ENCODE measurements around the gene CLIC6.

CLIC6 gene

GRCh38 chr21:34653522-34653921 lies 15.3 kb upstream of the CLIC6 start:
- no peak overlapping the region for H3K4me2 ChIP-seq (ENCODE audit: low read length, poor library complexity, severe bottlenecking)
- no peak overlapping the region for H3K18ac ChIP-seq (ENCODE audit: low read depth in 1 of 2, low read length in 2 of 2)
- H2BK12ac ChIP-seq (ENCODE audit: low read length in 2 of 2), result no peak overlapping the region
- no peak overlapping the region for H2AK5ac ChIP-seq (ENCODE audit: low read length, severe bottlenecking)
- peaks cover 28 to 68% of the 10 kb centered on the region in 2 experiments for H3K27me3 ChIP-seq (ENCODE audit: control insufficient read depth in 1 of 2, insufficient read depth in 1 of 2, low read length in 2 of 2)
- H3K9ac ChIP-seq (ENCODE audit: low read length), result no peak overlapping the region
- no peak overlapping the region for H2AFZ ChIP-seq (ENCODE audit: low read depth, low read length)
- H3K4me3 ChIP-seq (ENCODE audit: insufficient read depth in 1 of 2, low read depth in 1 of 2, low read length in 2 of 2), result no peak overlapping the region
- H3K36me3 ChIP-seq (ENCODE audit: control insufficient read depth in 1 of 2, insufficient read depth in 2 of 2, low read depth in 1 of 2, low read length in 2 of 2), result no peaks in the 10 kb centered on the region
- no peak overlapping the region for H4K8ac ChIP-seq (ENCODE audit: low read length)
- H3K27ac ChIP-seq (ENCODE audit: low read length, poor library complexity, severe bottlenecking), result no peak overlapping the region
- no peak overlapping the region for H3K23ac ChIP-seq (ENCODE audit: low read length in 2 of 2)
- H3K9me3 ChIP-seq (ENCODE audit: control insufficient read depth, low read length), result peaks cover 19% of the 10 kb centered on the region
- H3K79me1 ChIP-seq (replicated peaks; ENCODE audit: low read length, poor library complexity, severe bottlenecking), result no peaks in the 10 kb centered on the region
- no peak overlapping the region for H2BK15ac ChIP-seq (ENCODE audit: low read depth, poor library complexity, severe bottlenecking)
- H2BK120ac ChIP-seq (ENCODE audit: low read depth, low read length), result no peak overlapping the region
- no peak overlapping the region for H3K14ac ChIP-seq (ENCODE audit: low read length in 2 of 2)
- H3K4me1 ChIP-seq (ENCODE audit: control insufficient read depth, insufficient read depth, low read depth, low read length), result no peaks in the 10 kb centered on the region
- no peak overlapping the region for H4K91ac ChIP-seq (ENCODE audit: low read length)
- H3K4ac ChIP-seq (ENCODE audit: low read depth in 1 of 2, low read length in 2 of 2), result no peak overlapping the region
- no peak for DNase-seq
- no peak overlapping the region for H2BK5ac ChIP-seq (ENCODE audit: low read depth, low read length, poor library complexity, severe bottlenecking)
- 84% methylated on average over 6 of the region's 6 CpGs for WGBS

DNA sequence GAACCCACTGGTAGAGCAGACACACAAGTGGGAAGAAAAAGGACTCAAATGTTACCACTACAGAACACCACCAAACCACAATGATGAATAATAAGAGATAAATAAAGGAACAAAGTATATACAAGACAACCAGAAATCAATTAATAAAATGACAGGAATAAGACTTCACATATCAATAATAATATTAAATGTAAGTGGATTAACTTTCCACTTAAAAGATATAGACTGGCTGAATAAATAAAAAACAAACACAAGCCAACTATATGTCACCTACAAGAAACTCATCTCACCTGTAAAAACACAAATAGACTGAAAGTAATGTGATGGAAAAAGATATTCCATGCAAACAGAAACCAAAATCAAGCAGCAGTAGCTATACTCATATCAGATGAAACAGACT lies 6.9 kb upstream of the CLIC6 start:
- H3K27ac ChIP-seq (ENCODE audit: low read length, poor library complexity, severe bottlenecking), result no peak overlapping the region
- H3K4ac ChIP-seq (ENCODE audit: low read depth in 1 of 2, low read length in 2 of 2), result no peak overlapping the region
- H2BK120ac ChIP-seq (ENCODE audit: low read depth, low read length), result no peak overlapping the region
- H3K4me1 ChIP-seq (ENCODE audit: control insufficient read depth, insufficient read depth, low read depth, low read length), result no peaks in the 10 kb centered on the region
- H2BK12ac ChIP-seq (ENCODE audit: low read length in 2 of 2), result no peak overlapping the region
- no peak overlapping the region for H3K14ac ChIP-seq (ENCODE audit: low read length in 2 of 2)
- H4K91ac ChIP-seq (ENCODE audit: low read length), result no peak overlapping the region
- H3K18ac ChIP-seq (ENCODE audit: low read depth in 1 of 2, low read length in 2 of 2), result no peak overlapping the region
- H2AK5ac ChIP-seq (ENCODE audit: low read length, severe bottlenecking), result no peak overlapping the region
- no peak overlapping the region for H4K8ac ChIP-seq (ENCODE audit: low read length)
- H3K36me3 ChIP-seq (ENCODE audit: control insufficient read depth in 1 of 2, insufficient read depth in 2 of 2, low read depth in 1 of 2, low read length in 2 of 2), result no peaks in the 10 kb centered on the region
- no peak overlapping the region for H3K4me2 ChIP-seq (ENCODE audit: low read length, poor library complexity, severe bottlenecking)
- no peak overlapping the region for H3K9ac ChIP-seq (ENCODE audit: low read length)
- peaks cover 44% of the 10 kb centered on the region for H3K9me3 ChIP-seq (ENCODE audit: control insufficient read depth, low read length)
- no peaks in the 10 kb centered on the region for H3K79me1 ChIP-seq (replicated peaks; ENCODE audit: low read length, poor library complexity, severe bottlenecking)
- H3K23ac ChIP-seq (ENCODE audit: low read length in 2 of 2), result no peak overlapping the region
- no peak overlapping the region for H2BK15ac ChIP-seq (ENCODE audit: low read depth, poor library complexity, severe bottlenecking)
- H2BK5ac ChIP-seq (ENCODE audit: low read depth, low read length, poor library complexity, severe bottlenecking), result no peak overlapping the region
- peaks cover 45 to 53% of the 10 kb centered on the region in 2 experiments for H3K27me3 ChIP-seq (ENCODE audit: control insufficient read depth in 1 of 2, insufficient read depth in 1 of 2, low read length in 2 of 2)
- no peak overlapping the region for H2AFZ ChIP-seq (ENCODE audit: low read depth, low read length)
- DNase-seq, result no peak
- no peak overlapping the region for H3K4me3 ChIP-seq (ENCODE audit: insufficient read depth in 1 of 2, low read depth in 1 of 2, low read length in 2 of 2)

DNA sequence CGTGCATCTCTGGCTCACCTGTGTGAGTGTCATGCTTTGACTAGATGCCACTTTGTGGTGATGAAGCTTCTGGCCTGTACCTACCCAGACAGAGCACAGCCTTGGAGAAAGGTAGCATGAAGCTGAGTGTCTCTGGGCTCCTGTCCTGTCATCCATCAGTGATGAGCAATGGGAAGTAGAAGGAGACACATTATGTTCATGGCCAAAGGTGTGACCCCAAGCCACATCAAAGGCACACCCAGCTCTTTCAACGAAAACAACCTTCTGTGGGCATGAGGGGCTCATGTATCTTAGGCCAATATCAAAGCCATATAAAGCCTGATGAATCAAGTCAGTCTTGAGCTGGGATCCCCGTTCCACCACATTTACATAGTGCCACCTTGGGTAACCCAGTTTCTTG lies 1.0 kb upstream of the CLIC6 start:
- Histone ChIP-seq H3K4ac (ENCODE audit: low read depth in 1 of 2, low read length in 2 of 2) (no peak overlapping the region), H4K91ac (ENCODE audit: low read length) (no peak overlapping the region), H3K4me3 (ENCODE audit: insufficient read depth in 1 of 2, low read depth in 1 of 2, low read length in 2 of 2) (no peak overlapping the region), H3K79me1 (replicated peaks; ENCODE audit: low read length, poor library complexity, severe bottlenecking) (no peaks in the 10 kb centered on the region), H3K4me2 (ENCODE audit: low read length, poor library complexity, severe bottlenecking) (no peak overlapping the region), H3K27me3 (ENCODE audit: control insufficient read depth in 1 of 2, insufficient read depth in 1 of 2, low read length in 2 of 2) (peaks cover 66 to 69% of the 10 kb centered on the region in 2 experiments), H3K23ac (ENCODE audit: low read length in 2 of 2) (no peak overlapping the region), H2AFZ (ENCODE audit: low read depth, low read length) (no peak overlapping the region), H3K18ac (ENCODE audit: low read depth in 1 of 2, low read length in 2 of 2) (no peak overlapping the region), H3K4me1 (ENCODE audit: control insufficient read depth, insufficient read depth, low read depth, low read length) (peaks cover 18% of the 10 kb centered on the region), H3K14ac (ENCODE audit: low read length in 2 of 2) (no peak overlapping the region), H2BK120ac (ENCODE audit: low read depth, low read length) (no peak overlapping the region), H2BK12ac (ENCODE audit: low read length in 2 of 2) (no peak overlapping the region), H3K27ac (ENCODE audit: low read length, poor library complexity, severe bottlenecking) (no peak overlapping the region), H3K9me3 (ENCODE audit: control insufficient read depth, low read length) (peaks cover 5% of the 10 kb centered on the region), H2BK15ac (ENCODE audit: low read depth, poor library complexity, severe bottlenecking) (no peak overlapping the region), H3K9ac (ENCODE audit: low read length) (no peak overlapping the region), H4K8ac (ENCODE audit: low read length) (no peak overlapping the region), H2BK5ac (ENCODE audit: low read depth, low read length, poor library complexity, severe bottlenecking) (no peak overlapping the region), H2AK5ac (ENCODE audit: low read length, severe bottlenecking) (no peak overlapping the region), H3K36me3 (ENCODE audit: control insufficient read depth in 1 of 2, insufficient read depth in 2 of 2, low read depth in 1 of 2, low read length in 2 of 2) (no peaks in the 10 kb centered on the region)
- 89% methylated on average over 3 of the region's 3 CpGs for WGBS
- DNase-seq, result no peak

DNA sequence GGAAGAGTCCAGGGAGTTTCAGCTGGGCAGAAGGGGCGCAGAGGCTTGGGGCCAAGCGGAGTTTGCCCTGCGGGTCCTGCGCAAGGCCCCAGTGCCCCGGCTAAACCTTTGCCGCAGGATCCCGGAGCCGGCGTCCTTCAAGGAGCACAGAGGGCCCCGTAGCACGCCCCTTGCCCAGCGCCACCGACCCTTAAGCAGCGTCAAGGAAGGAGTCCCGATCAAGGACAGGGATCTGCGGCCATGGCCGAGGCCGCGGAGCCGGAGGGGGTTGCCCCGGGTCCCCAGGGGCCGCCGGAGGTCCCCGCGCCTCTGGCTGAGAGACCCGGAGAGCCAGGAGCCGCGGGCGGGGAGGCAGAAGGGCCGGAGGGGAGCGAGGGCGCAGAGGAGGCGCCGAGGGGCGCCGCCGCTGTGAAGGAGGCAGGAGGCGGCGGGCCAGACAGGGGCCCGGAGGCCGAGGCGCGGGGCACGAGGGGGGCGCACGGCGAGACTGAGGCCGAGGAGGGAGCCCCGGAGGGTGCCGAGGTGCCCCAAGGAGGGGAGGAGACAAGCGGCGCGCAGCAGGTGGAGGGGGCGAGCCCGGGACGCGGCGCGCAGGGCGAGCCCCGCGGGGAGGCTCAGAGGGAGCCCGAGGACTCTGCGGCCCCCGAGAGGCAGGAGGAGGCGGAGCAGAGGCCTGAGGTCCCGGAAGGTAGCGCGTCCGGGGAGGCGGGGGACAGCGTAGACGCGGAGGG lies 520 bp downstream of the CLIC6 start:
- no peak for DNase-seq
- Histone ChIP-seq H3K27me3 (ENCODE audit: control insufficient read depth in 1 of 2, insufficient read depth in 1 of 2, low read length in 2 of 2) (peaks cover 61 to 70% of the 10 kb centered on the region in 2 experiments), H3K4me2 (ENCODE audit: low read length, poor library complexity, severe bottlenecking) (peak overlapping the region; percentile 79), H3K23ac (ENCODE audit: low read length in 2 of 2) (no peak overlapping the region), H3K79me1 (replicated peaks; ENCODE audit: low read length, poor library complexity, severe bottlenecking) (no peaks in the 10 kb centered on the region), H2BK12ac (ENCODE audit: low read length in 2 of 2) (no peak overlapping the region), H3K18ac (ENCODE audit: low read depth in 1 of 2, low read length in 2 of 2) (no peak overlapping the region), H2BK15ac (ENCODE audit: low read depth, poor library complexity, severe bottlenecking) (no peak overlapping the region), H2BK120ac (ENCODE audit: low read depth, low read length) (no peak overlapping the region), H2AK5ac (ENCODE audit: low read length, severe bottlenecking) (no peak overlapping the region), H3K4me1 (ENCODE audit: control insufficient read depth, insufficient read depth, low read depth, low read length) (peaks cover 18% of the 10 kb centered on the region), H3K14ac (ENCODE audit: low read length in 2 of 2) (no peak overlapping the region), H3K4ac (ENCODE audit: low read depth in 1 of 2, low read length in 2 of 2) (no peak overlapping the region), H3K9me3 (ENCODE audit: control insufficient read depth, low read length) (no peaks in the 10 kb centered on the region), H2AFZ (ENCODE audit: low read depth, low read length) (no peak overlapping the region), H4K91ac (ENCODE audit: low read length) (no peak overlapping the region), H2BK5ac (ENCODE audit: low read depth, low read length, poor library complexity, severe bottlenecking) (no peak overlapping the region), H3K9ac (ENCODE audit: low read length) (no peak overlapping the region), H3K36me3 (ENCODE audit: control insufficient read depth in 1 of 2, insufficient read depth in 2 of 2, low read depth in 1 of 2, low read length in 2 of 2) (no peaks in the 10 kb centered on the region), H3K4me3 (ENCODE audit: insufficient read depth in 1 of 2, low read depth in 1 of 2, low read length in 2 of 2) (peak overlapping the region; percentile 38 to 60), H3K27ac (ENCODE audit: low read length, poor library complexity, severe bottlenecking) (no peak overlapping the region), H4K8ac (ENCODE audit: low read length) (no peak overlapping the region)
- 2% methylated on average over 73 of the region's 74 CpGs for WGBS
